Body of pancreas (tissue), 4 donors: ENCODE data around the gene DSTN.

Experiments
- CTCF ChIP-seq, 7 experiments: fragments of 450-650 bp in 4 of 7; fragments of 200-600 bp in 3 of 7; sonication (generic) in 3 of 7; IDR thresholded peaks; one replicate each; pipeline ENCODE4 v1.5.1; 2016 to 2019; ENCODE audit warnings: antibody characterized with exemption in 7 of 7
- POLR2A ChIP-seq, 3 donors: fragments of 450-650 bp; IDR thresholded peaks; one replicate each; pipeline ENCODE4 v1.6.1; 2016; ENCODE audit warnings: antibody characterized with exemption in 3 of 3, mild to moderate bottlenecking in 2 of 3

- TF ChIP-seq CTCF (IDR thresholded peaks at IDR 0.05), result no peak
- no peak for TF ChIP-seq POLR2A (IDR thresholded peaks at IDR 0.05)
These were observed 86.1 kb downstream of the DSTN start for GRCh38 chr20:17655865-17656479.
